Spleen (tissue), 11 donors: ENCODE results near the gene EHMT1. TPM values are rescaled to one million over a fixed set of nuclear protein-coding genes. Genes with fewer than 3 reads are reported as not detected.

Experiments used
- DNase-seq: peaks from one replicate; pipeline ENCODE4 v3.0.0-alpha.2; 2020
- H3K27ac ChIP-seq, 8 donors: fragments of 200-600 bp; sonication (generic) in 7 of 8; 1 replicate in 4 of 8; 2 replicates in 4 of 8; pipeline versions ENCODE4 v1.5.0 to v1.8.0; 2016 to 2021; ENCODE audit warnings: inconsistent platforms in 4 of 8, mild to moderate bottlenecking in 4 of 8, moderate library complexity in 1 of 8
- H3K27me3 ChIP-seq, 7 donors: fragments of 200-600 bp; sonication (generic) in 6 of 7; replicated peaks in 1 of 7; 1 replicate in 4 of 7; 2 replicates in 3 of 7; pipeline versions ENCODE4 v1.5.0 to v1.8.0; 2016 to 2021; ENCODE audit warnings: inconsistent platforms in 3 of 7, mild to moderate bottlenecking in 1 of 7
- H3K36me3 ChIP-seq, 6 donors: fragments of 200-600 bp; sonication (generic) in 5 of 6; 1 replicate in 4 of 6; 2 replicates in 2 of 6; pipeline versions ENCODE4 v1.5.0 to v1.8.0; 2016 to 2021; ENCODE audit warnings: inconsistent platforms in 2 of 6
- H3K4me1 ChIP-seq, 6 donors: fragments of 200-600 bp; sonication (generic) in 5 of 6; 1 replicate in 3 of 6; 2 replicates in 3 of 6; pipeline versions ENCODE4 v1.5.0 to v1.8.0; 2016 to 2021; ENCODE audit warnings: inconsistent platforms in 3 of 6
- H3K4me3 ChIP-seq, 8 donors: fragments of 200-600 bp; sonication (generic) in 7 of 8; 1 replicate in 4 of 8; 2 replicates in 4 of 8; pipeline versions ENCODE4 v1.5.0 to v1.8.0; 2016 to 2021; ENCODE audit warnings: inconsistent platforms in 4 of 8, mild to moderate bottlenecking in 4 of 8, moderate library complexity in 2 of 8
- H3K9me3 ChIP-seq, 8 donors: fragments of 200-600 bp; sonication (generic) in 7 of 8; 1 replicate in 4 of 8; 2 replicates in 4 of 8; pipeline versions ENCODE4 v1.5.0 to v1.8.0; 2016 to 2021; ENCODE audit warnings: inconsistent platforms in 4 of 8
- CTCF ChIP-seq, 11 experiments: fragments of 200-600 bp in 7 of 11; fragments of 450-650 bp in 4 of 11; sonication (generic) in 4 of 11; IDR thresholded peaks in 8 of 11; conservative IDR thresholded peaks in 3 of 11; 1 replicate in 7 of 11; 2 replicates in 4 of 11; pipeline versions ENCODE4 v1.4.0 to v1.8.0; 2016 to 2021; ENCODE audit warnings: antibody characterized with exemption in 11 of 11, inconsistent platforms in 4 of 11, mild to moderate bottlenecking in 1 of 11
- POLR2A ChIP-seq, 3 donors: fragments of 450-650 bp; IDR thresholded peaks; one replicate each; pipeline ENCODE4 v1.5.1; 2017; ENCODE audit warnings: antibody characterized with exemption in 3 of 3, mild to moderate bottlenecking in 1 of 3
- POLR2AphosphoS5 ChIP-seq, 3 donors: sonication (generic); formaldehyde crosslinking; IDR thresholded peaks; one replicate each; pipeline ENCODE4 v1.5.1; 2017; ENCODE audit warnings: antibody characterized with exemption in 3 of 3
- WGBS, 5 donors: extraction: QIAGEN DNeasy Blood & Tissue Kit in 3 of 5; methylation state at CpG; one replicate each; pipeline versions ENCODE4 v1.1.5 to v1.1.7; 2013 to 2018; 5-methylcytosine and 5-hydroxymethylcytosine counted together
- intact Hi-C: fragments of 100-400 bp; cut with DNase I; formaldehyde crosslinking; loops from one replicate; pipeline ENCODE4 v1.15.0; 2023; ENCODE audit warnings: low total_unique reads
- polyA plus RNA-seq, 3 donors: library from polyadenylated mRNA; stranded (reverse); fragments of 200-250 nt; gene quantifications; one replicate each; pipeline ENCODE4 v1.2.1, GENCODE V29; 2013
- total RNA-seq, 7 donors: library from RNA; depleted of rRNA in 3 of 7; stranded (reverse); fragments of >200 nt in 3 of 7; fragmentation: NEBNext Ultra II Directional in 4 of 7; extraction: Animal tissue kit (Norgen Biotek cat#: 25700) in 4 of 7; gene quantifications; one replicate each; pipeline versions ENCODE4 v1.1.0 to v1.2.1, GENCODE V29; 2016 to 2021
- donor health status: healthy with polysubstance abuse.
- donor health status: DM: no; HTN: no; CAD: no; lungs with moderate emphysema.
- donor health status: DM: no; HTN: no; CAD: no.
- donor health status: Bipolar disorder and iron deficiency.
- donor health status: healthy.
- donor health status: DM: no; HTN: no; CAD: no.
- donor health status: DM: yes; HTN: yes; CAD: no.

EHMT1 gene
- total and polyA plus RNA-seq, 10 donors = 35.5 to 163 (median 122) TPM

GRCh38 chr9:137672907-137673791, 54.3 kb downstream of the EHMT1 start:
- H3K4me1 ChIP-seq = peaks cover 10 to 92% (median 49%) of the 10 kb centered on the region in 6 donors
- intact Hi-C loops = loop anchor here (10.0 kb wide), 1 partner anchor 102 kb away; no protein-coding TSS in a partner anchor
- TF ChIP-seq CTCF (IDR thresholded peaks at IDR 0.05 in 8 of 11, conservative IDR thresholded peaks at IDR 0.05 in 3 of 11) (peak; percentile 66 to 91 (median 85)), POLR2AphosphoS5 (IDR thresholded peaks at IDR 0.05) (peak; percentile 7 to 45 (median 32)), POLR2A (IDR thresholded peaks at IDR 0.05) (no peak)
- peak; percentile 76 for DNase-seq
- peaks cover 0 to 47% (median 0%) of the 10 kb centered on the region in 6 donors for H3K36me3 ChIP-seq
- H3K9me3 ChIP-seq = no peaks in the 10 kb centered on the region
- peak overlapping the region in 6 of 8 donors; percentile 16 to 72 (median 56) for H3K27ac ChIP-seq
- no peak overlapping the region for H3K4me3 ChIP-seq
- 34 to 53% (median 43%) methylated on average over 13 of the region's 13 CpGs for WGBS, 5 donors
- no peaks in the 10 kb centered on the region for H3K27me3 ChIP-seq

- H3K36me3 ChIP-seq = peaks cover 0 to 47% (median 0%) of the 10 kb centered on the region in 6 donors
- TF ChIP-seq POLR2A (IDR thresholded peaks at IDR 0.05) (no peak), POLR2AphosphoS5 (IDR thresholded peaks at IDR 0.05) (no peak), CTCF (IDR thresholded peaks at IDR 0.05 in 8 of 11, conservative IDR thresholded peaks at IDR 0.05 in 3 of 11) (no peak)
- intact Hi-C loops = loop anchor here (10.0 kb wide), 1 partner anchor 101 kb away; no protein-coding TSS in a partner anchor
- H3K9me3 ChIP-seq = no peaks in the 10 kb centered on the region
- peaks cover 10 to 92% (median 54%) of the 10 kb centered on the region in 6 donors for H3K4me1 ChIP-seq
- peak; percentile 46 for DNase-seq
- no peak overlapping the region for H3K4me3 ChIP-seq
- H3K27ac ChIP-seq = peak overlapping the region in 5 of 8 donors; percentile 16 to 72 (median 66)
- H3K27me3 ChIP-seq = no peaks in the 10 kb centered on the region
- WGBS, 5 donors = 66 to 85% (median 78%) methylated on average over 8 to 10 of the region's 10 CpGs
Measured at GRCh38 chr9:137673886-137674285, 55.1 kb downstream of the EHMT1 start.

GRCh38 chr9:137674307-137674975, 55.6 kb downstream of the EHMT1 start:
- intact Hi-C loops = loop anchor here (10.0 kb wide), 1 partner anchor 100 kb away; no protein-coding TSS in a partner anchor
- Histone ChIP-seq H3K4me1 (peaks cover 15 to 92% (median 59%) of the 10 kb centered on the region in 6 donors), H3K4me3 (no peak overlapping the region), H3K9me3 (no peaks in the 10 kb centered on the region), H3K27ac (peak overlapping the region in 3 of 8 donors; percentile 66 to 72 (median 70)), H3K36me3 (peaks cover 0 to 41% (median 0%) of the 10 kb centered on the region in 6 donors), H3K27me3 (no peaks in the 10 kb centered on the region)
- DNase-seq = peak; percentile 45
- no peak for TF ChIP-seq POLR2AphosphoS5 (IDR thresholded peaks at IDR 0.05)
- no peak for TF ChIP-seq CTCF (IDR thresholded peaks at IDR 0.05 in 8 of 11, conservative IDR thresholded peaks at IDR 0.05 in 3 of 11)
- no peak for TF ChIP-seq POLR2A (IDR thresholded peaks at IDR 0.05)
- 74 to 87% (median 82%) methylated on average over 15 of the region's 15 CpGs for WGBS, 5 donors
